Astrocyte of the cerebellum (primary cell): ENCODE results near the gene PIK3CB.

Source experiments
- DNase-seq: peaks from one replicate; pipeline ENCODE4 v3.0.0-alpha.2; 2011; ENCODE audit warnings: low read depth
- H3K4me3 ChIP-seq: 2 replicates; pipeline ENCODE4 v1.5.1; 2011; ENCODE audit warnings: mild to moderate bottlenecking, low read depth, low read length, moderate library complexity
- in situ Hi-C: cut with HindIII; loops from 2 replicates; pipeline ENCODE4 v1.10.0; 2017; ENCODE audit warnings: low sequenced_read_pairs
- TF ChIP-seq, protein P1 (sequence below): IDR thresholded peaks from 2 replicates; pipeline ENCODE4 v1.5.1; 2012; ENCODE audit warnings: low read length, low read depth, moderate library complexity, mild to moderate bottlenecking; ENCODE audit errors: missing control alignments

PIK3CB gene

GRCh38 chr3:138776961-138777360 lies 57.8 kb downstream of the PIK3CB start:
- TF ChIP-seq, protein P1, sequence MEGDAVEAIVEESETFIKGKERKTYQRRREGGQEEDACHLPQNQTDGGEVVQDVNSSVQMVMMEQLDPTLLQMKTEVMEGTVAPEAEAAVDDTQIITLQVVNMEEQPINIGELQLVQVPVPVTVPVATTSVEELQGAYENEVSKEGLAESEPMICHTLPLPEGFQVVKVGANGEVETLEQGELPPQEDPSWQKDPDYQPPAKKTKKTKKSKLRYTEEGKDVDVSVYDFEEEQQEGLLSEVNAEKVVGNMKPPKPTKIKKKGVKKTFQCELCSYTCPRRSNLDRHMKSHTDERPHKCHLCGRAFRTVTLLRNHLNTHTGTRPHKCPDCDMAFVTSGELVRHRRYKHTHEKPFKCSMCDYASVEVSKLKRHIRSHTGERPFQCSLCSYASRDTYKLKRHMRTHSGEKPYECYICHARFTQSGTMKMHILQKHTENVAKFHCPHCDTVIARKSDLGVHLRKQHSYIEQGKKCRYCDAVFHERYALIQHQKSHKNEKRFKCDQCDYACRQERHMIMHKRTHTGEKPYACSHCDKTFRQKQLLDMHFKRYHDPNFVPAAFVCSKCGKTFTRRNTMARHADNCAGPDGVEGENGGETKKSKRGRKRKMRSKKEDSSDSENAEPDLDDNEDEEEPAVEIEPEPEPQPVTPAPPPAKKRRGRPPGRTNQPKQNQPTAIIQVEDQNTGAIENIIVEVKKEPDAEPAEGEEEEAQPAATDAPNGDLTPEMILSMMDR = no peak
- in situ Hi-C loops = no loop called here
- DNase-seq = no peak
- H3K4me3 ChIP-seq = no peak overlapping the region

DNA sequence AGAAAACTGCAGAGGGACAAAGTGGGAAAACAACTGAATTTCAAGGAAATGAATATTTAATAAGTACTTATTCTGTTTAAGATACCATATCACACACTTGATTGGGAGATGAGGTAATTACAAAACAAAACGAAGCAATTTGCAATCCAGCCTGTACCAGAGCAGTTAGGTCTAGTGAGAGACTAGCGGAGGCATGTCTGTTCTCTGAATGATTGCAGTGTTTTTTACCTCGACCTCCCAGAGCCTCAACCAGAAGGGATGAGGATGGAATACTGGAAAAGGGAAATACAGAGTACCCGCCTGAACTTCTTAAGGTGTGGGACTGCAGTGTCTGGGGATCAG lies 59.5 kb downstream of the PIK3CB start:
- H3K4me3 ChIP-seq = no peak overlapping the region
- in situ Hi-C loops = no loop called here
- TF ChIP-seq, protein P1 = no peak

DNA sequence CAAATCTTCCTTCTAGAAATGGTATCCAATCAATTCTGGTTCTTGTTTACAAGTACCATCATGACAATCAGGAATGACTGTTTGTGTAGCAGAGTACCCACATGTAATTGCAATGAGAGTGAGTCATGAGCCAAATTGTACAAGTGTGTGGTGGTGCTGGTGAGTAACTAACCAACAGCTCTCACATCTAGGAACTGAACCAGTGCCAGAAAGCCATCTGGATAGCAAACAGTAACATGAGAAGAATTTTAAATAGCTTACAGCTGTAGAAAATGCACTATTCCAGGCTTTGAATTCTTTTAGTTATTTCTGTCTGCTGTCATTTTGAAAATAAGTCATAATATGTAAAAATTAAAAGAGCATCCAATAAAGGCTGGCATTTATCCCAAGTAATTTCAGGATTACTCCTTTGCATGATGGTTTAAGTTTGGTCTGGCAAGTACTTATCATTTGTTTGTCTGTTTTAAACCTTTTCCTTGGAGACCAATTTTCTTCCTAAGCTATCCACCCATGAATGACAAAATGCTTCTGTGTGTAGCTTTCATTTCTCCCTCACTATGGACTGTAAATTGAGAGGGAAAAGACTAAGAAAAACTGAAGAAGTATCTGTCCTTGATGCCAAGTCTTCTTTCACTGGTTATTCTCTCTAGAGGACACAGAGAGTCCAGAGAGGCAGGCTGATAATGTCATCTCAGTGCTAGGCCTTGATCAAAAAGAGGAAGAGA lies 60.0 kb downstream of the PIK3CB start:
- TF ChIP-seq, protein P1 = no peak
- DNase-seq = peak; percentile 100
- H3K4me3 ChIP-seq = no peak overlapping the region
- in situ Hi-C loops = no loop called here

More for the DNA sequence above, 59.5 kb downstream of the PIK3CB start:
- DNase-seq = no peak

GRCh38 chr3:138771585-138771984 lies 63.1 kb downstream of the PIK3CB start:
- TF ChIP-seq, protein P1 = no peak
- DNase-seq = no peak
- in situ Hi-C loops = no loop called here
- no peak overlapping the region for H3K4me3 ChIP-seq

DNA sequence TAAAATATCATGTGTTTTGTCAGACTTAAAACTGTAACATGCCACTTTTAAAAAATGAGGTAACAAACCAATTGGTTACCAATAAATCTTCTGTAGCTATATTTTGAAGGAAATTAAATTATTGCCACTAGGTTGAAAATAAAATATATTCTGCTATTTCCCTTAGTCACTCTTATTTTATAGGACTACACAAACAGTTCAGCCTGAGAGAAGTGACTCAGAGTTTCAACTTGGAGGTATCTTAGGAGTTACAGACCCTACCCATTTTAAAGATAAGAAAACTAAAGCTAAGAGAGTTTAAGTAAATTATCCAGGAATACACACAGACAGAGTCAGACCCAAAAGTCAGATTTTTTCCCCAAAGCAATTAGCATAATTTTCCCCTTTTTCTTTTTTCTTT lies 65.1 kb downstream of the PIK3CB start:
- no peak for DNase-seq
- TF ChIP-seq, protein P1 = no peak
- no peak overlapping the region for H3K4me3 ChIP-seq
- in situ Hi-C loops = no loop called here

- no peak overlapping the region for H3K4me3 ChIP-seq
- no peak for DNase-seq
- TF ChIP-seq, protein P1 = no peak
- in situ Hi-C loops = no loop called here
Measured at GRCh38 chr3:138768946-138769345, 65.8 kb downstream of the PIK3CB start.

DNA sequence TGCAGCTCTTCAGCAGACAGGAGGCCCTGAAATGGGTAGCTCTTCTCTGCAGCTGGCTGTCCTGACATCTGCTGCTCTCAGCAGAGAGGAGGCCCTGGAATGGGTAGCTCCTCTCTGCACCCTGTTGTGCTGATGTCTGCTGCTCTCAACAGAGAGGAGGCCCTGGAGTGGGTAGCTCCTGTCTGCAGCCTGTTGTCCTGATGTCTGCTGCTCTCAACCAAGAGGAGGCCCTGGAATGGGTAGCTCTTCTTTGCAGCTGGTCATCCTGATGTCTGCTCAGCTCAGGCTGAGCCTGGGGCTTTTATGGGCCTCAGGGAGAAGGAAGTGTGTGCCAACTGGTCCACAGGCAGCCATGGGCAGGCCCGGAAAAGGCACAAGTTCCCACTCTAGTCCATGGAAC lies 66.6 kb downstream of the PIK3CB start:
- H3K4me3 ChIP-seq = no peak overlapping the region
- in situ Hi-C loops = no loop called here
- no peak for DNase-seq
- TF ChIP-seq, protein P1 = no peak
